Heart right ventricle (tissue), 16 donors: ENCODE results near the gene HINFP. TPM values are rescaled to one million over a fixed set of nuclear protein-coding genes. Genes with fewer than 3 reads are reported as not detected.

Experiments used
- ATAC-seq, 8 donors: fragments of 200-7000 bp; cut with Tn5 transposase; one replicate each; pipeline ENCODE4 v1.9.1; 2020; ENCODE audit warnings: mild to moderate bottlenecking in 8 of 8, moderate library complexity in 8 of 8, moderate number of reproducible peaks in 1 of 8
- DNase-seq, 2 donors: peaks; one replicate each; pipeline ENCODE4 v3.0.0-alpha.2; 2020
- H3K27ac ChIP-seq, 10 donors: fragments of 200-600 bp; sonication (generic) in 2 of 10; one replicate each; pipeline versions ENCODE4 v1.5.0 to v1.8.0; 2020 to 2022; ENCODE audit warnings: mild to moderate bottlenecking in 3 of 10
- H3K27me3 ChIP-seq, 7 donors: fragments of 200-600 bp; one replicate each; pipeline ENCODE4 v1.8.0; 2021 to 2022; ENCODE audit warnings: mild to moderate bottlenecking in 2 of 7
- H3K36me3 ChIP-seq, 9 donors: fragments of 200-600 bp; sonication (generic) in 1 of 9; one replicate each; pipeline versions ENCODE4 v1.5.0 to v1.8.0; 2020 to 2022; ENCODE audit warnings: mild to moderate bottlenecking in 2 of 9
- H3K4me1 ChIP-seq, 9 donors: fragments of 200-600 bp; sonication (generic) in 1 of 9; one replicate each; pipeline versions ENCODE4 v1.5.0 to v1.8.0; 2020 to 2022; ENCODE audit warnings: mild to moderate bottlenecking in 4 of 9
- H3K4me3 ChIP-seq, 10 donors: fragments of 200-600 bp; sonication (generic) in 2 of 10; one replicate each; pipeline versions ENCODE4 v1.5.0 to v1.8.0; 2020 to 2022; ENCODE audit warnings: mild to moderate bottlenecking in 7 of 10, moderate library complexity in 2 of 10
- H3K9me3 ChIP-seq, 11 donors: fragments of 200-600 bp in 10 of 11; sonication (generic) in 2 of 11; one replicate each; pipeline versions ENCODE4 v1.5.0 to v1.8.0; 2013 to 2022; ENCODE audit warnings: mild to moderate bottlenecking in 2 of 11, control low read depth in 1 of 11, moderate library complexity in 1 of 11
- WGBS, 2 donors: extraction: QIAGEN DNeasy Blood & Tissue Kit; methylation state at CpG; one replicate each; pipeline ENCODE4 v1.1.7; 2013; ENCODE audit warnings: inconsistent platforms in 1 of 2; 5-methylcytosine and 5-hydroxymethylcytosine counted together
- intact Hi-C, 10 donors: fragments of 100-400 bp; cut with DNase I; formaldehyde crosslinking; loops; one replicate each; pipeline versions ENCODE4 v1.11.1 to v1.14.2; 2022
- polyA plus RNA-seq, 2 donors: library from polyadenylated mRNA; stranded (reverse); fragments of 200-250 nt; gene quantifications; one replicate each; pipeline ENCODE4 v1.2.3, GENCODE V29; 2013
- total RNA-seq, 10 donors: library from RNA; stranded (reverse); fragmentation: NEBNext Ultra II Directional in 3 of 10; extraction: Animal tissue kit (Norgen Biotek cat#: 25700) in 3 of 10; gene quantifications; one replicate each; pipeline versions ENCODE4 v1.2.1 to v1.2.4, GENCODE V29; 2021 to 2023
- TF ChIP-seq, protein P1 (sequence below), 9 donors: fragments of 200-600 bp; sonication (generic) in 2 of 9; IDR thresholded peaks; one replicate each; pipeline versions ENCODE4 v1.5.0 to v1.8.0; 2021 to 2022; ENCODE audit warnings: antibody characterized with exemption in 9 of 9, mild to moderate bottlenecking in 5 of 9, moderate library complexity in 1 of 9
- donor health status: Arrhythmogenic right ventricular cardiomyopathy.
- donor health status: ischemic (EF 13 %, LVEDD 7.1; RV severe dilation, severe dysfunction).
- donor health status: healthy with polysubstance abuse.
- donor health status: DM: no; HTN: yes; CAD: no.
- donor health status: DM: no; HTN: no; CAD: no.
- donor health status: ischemic (EF 25% LVEDD 6.9; RV normal size, moderate dysfunction).
- donor health status: ischemic (EF 25% LVEDD 5.7; RV mildly dilated, moderate dysfunction).
- donor health status: healthy.
- donor health status: DM: yes; HTN: yes; CAD: no.
- donor health status: Ischemic cardiomyopathy.
- donor health status: ischemic (EF 35%, LVEDD 5.7; RV mildly dilated, moderate dysfunction).
- donor health status: nonischemic (EF 11% LVEDD 7.7; RV severe dilation, severe dysfunction).
- donor health status: DM: yes; HTN: yes; CAD: no.
- donor health status: PGD.
- donor health status: ischemic (EF 29% LVEDD 5.4; RV normal size, mild dysfunction).
- donor health status: nonischemic (EF 23%, LVEDD 6.1; RV moderate dilation, normal function).

The HINFP gene
- total and polyA plus RNA-seq, 12 donors, result 8.6 to 18.1 (median 11.5) TPM

- Histone ChIP-seq H3K4me1 (peaks cover 6 to 40% (median 17%) of the 10 kb centered on the region in 9 donors), H3K9me3 (no peaks in the 10 kb centered on the region), H3K27me3 (no peaks in the 10 kb centered on the region), H3K4me3 (no peak overlapping the region), H3K36me3 (peaks cover 0 to 50% (median 10%) of the 10 kb centered on the region in 9 donors), H3K27ac (no peak overlapping the region)
- no peak for ATAC-seq
- WGBS, 2 donors, result 93 to 100% methylated on average over 1 of the region's 1 CpG
- TF ChIP-seq, protein P1, sequence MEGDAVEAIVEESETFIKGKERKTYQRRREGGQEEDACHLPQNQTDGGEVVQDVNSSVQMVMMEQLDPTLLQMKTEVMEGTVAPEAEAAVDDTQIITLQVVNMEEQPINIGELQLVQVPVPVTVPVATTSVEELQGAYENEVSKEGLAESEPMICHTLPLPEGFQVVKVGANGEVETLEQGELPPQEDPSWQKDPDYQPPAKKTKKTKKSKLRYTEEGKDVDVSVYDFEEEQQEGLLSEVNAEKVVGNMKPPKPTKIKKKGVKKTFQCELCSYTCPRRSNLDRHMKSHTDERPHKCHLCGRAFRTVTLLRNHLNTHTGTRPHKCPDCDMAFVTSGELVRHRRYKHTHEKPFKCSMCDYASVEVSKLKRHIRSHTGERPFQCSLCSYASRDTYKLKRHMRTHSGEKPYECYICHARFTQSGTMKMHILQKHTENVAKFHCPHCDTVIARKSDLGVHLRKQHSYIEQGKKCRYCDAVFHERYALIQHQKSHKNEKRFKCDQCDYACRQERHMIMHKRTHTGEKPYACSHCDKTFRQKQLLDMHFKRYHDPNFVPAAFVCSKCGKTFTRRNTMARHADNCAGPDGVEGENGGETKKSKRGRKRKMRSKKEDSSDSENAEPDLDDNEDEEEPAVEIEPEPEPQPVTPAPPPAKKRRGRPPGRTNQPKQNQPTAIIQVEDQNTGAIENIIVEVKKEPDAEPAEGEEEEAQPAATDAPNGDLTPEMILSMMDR (IDR thresholded peaks at IDR 0.05), result no peak
- intact Hi-C loops, result no loop called here
- DNase-seq, result no peak
Measured at GRCh38 chr11:119118946-119119345, 2.4 kb upstream of the HINFP start.

DNA sequence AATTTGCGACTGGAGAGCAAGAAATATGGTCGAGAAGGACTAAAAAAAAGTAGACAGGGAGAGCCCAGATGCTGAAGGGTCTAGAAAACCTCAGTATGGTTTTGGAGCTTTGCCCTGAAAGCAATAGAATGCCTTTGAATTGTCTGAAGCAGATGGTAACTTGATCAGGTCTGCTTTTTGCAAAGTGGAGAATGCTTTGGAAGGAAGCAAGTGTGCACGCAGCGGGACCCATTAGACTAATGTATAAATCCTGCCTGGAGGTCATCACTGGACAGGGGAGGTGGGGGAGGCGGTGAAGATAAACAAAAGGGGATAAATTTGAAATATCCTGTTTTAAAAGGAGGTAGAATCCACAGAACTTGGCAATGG is 757 bp upstream of the HINFP start:
- H3K36me3 ChIP-seq, result peaks cover 0 to 50% (median 7%) of the 10 kb centered on the region in 9 donors
- H3K4me3 ChIP-seq, result peak overlapping the region in 9 of 10 donors; percentile 62 to 90 (median 82)
- 29 to 34% methylated on average over 5 of the region's 5 CpGs for WGBS, 2 donors
- ATAC-seq, result no peak
- TF ChIP-seq, protein P1 (IDR thresholded peaks at IDR 0.05), result no peak
- H3K27me3 ChIP-seq, result no peaks in the 10 kb centered on the region
- H3K9me3 ChIP-seq, result no peaks in the 10 kb centered on the region
- H3K27ac ChIP-seq, result peak overlapping the region in 9 of 10 donors; percentile 53 to 87 (median 75)
- intact Hi-C loops, result loop anchor here in 2 of 10 donors (1.0 kb wide), 1 partner anchor 25 kb away; a partner anchor contains a TSS
- DNase-seq, result no peak
- H3K4me1 ChIP-seq, result peaks cover 6 to 26% (median 17%) of the 10 kb centered on the region in 9 donors

- 0% methylated on average over 20 of the region's 20 CpGs for WGBS, 2 donors
- no peaks in the 10 kb centered on the region for H3K27me3 ChIP-seq
- H3K4me1 ChIP-seq, result peaks cover 6 to 35% (median 22%) of the 10 kb centered on the region in 9 donors
- H3K27ac ChIP-seq, result peak overlapping the region; percentile 52 to 87 (median 80)
- no peak for DNase-seq
- ATAC-seq, result no peak
- peaks cover 0 to 45% (median 7%) of the 10 kb centered on the region in 9 donors for H3K36me3 ChIP-seq
- intact Hi-C loops, result loop anchor here in 2 of 10 donors (1.0 kb wide), 1 partner anchor 26 kb away; a partner anchor contains a TSS
- TF ChIP-seq, protein P1 (IDR thresholded peaks at IDR 0.05), result no peak
- peak overlapping the region; percentile 62 to 99 (median 82) for H3K4me3 ChIP-seq
- no peaks in the 10 kb centered on the region for H3K9me3 ChIP-seq
Measured at GRCh38 chr11:119121811-119122124, 388 bp downstream of the HINFP start.

DNA sequence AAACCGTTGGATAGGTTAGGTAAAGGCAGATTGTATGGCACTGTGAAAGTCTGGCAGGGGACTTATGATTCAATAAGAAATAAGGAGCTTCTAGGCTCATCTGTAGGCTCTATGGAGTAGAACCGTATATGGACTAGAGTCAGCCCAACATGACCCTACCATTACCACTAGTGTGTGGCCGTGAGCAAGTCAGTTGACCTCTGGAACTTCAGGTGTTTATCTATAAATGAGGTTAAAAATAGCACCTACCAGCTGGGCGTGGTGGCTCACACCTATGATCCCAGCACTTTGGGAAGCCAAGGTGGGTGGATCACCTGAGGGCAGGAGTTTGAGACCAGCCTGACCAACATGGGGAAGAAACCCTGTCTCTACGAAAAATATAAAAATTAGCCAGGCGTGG is 4.4 kb downstream of the HINFP start:
- no peak for ATAC-seq

More for the DNA sequence above, 4.4 kb downstream of the HINFP start:
- no peak overlapping the region for H3K4me3 ChIP-seq
- peaks cover under 1 to 33% (median 26%) of the 10 kb centered on the region in 9 donors for H3K4me1 ChIP-seq
- DNase-seq, result no peak
- TF ChIP-seq, protein P1 (IDR thresholded peaks at IDR 0.05), result no peak
- H3K27ac ChIP-seq, result no peak overlapping the region
- peaks cover 0 to 72% (median 17%) of the 10 kb centered on the region in 9 donors for H3K36me3 ChIP-seq
- no peaks in the 10 kb centered on the region for H3K27me3 ChIP-seq
- no peaks in the 10 kb centered on the region for H3K9me3 ChIP-seq
- WGBS, 2 donors, result 89 to 90% methylated on average over 6 of the region's 6 CpGs
- intact Hi-C loops, result no loop called here
